Astrocyte (in vitro differentiated cells and primary cell): Measurements from ENCODE around the gene APRT.

ENCODE experiments used
- CTCF ChIP-seq: IDR thresholded peaks from 2 replicates; pipeline ENCODE4 v1.5.1; 2011; ENCODE audit warnings: low read depth, mild to moderate bottlenecking, inconsistent platforms, low read length, moderate library complexity; ENCODE audit not compliant: insufficient read depth
- EZH2 ChIP-seq: IDR thresholded peaks from 2 replicates; pipeline ENCODE4 v1.6.1; 2012; ENCODE audit warnings: mild to moderate bottlenecking, low read length, inconsistent platforms; ENCODE audit not compliant: insufficient read depth

GRCh38 chr16:88816736-88817535 is 5.2 kb upstream of the APRT start:
- no peak for TF ChIP-seq CTCF
- no peak for TF ChIP-seq EZH2
